Ishikawa (cell line): ENCODE data around the gene CADM1.

Experiments
- CEBPB ChIP-seq: IDR thresholded peaks from 2 replicates; pipeline ENCODE4 v1.6.1; 2012
- CREB1 ChIP-seq: IDR thresholded peaks from 2 replicates; pipeline ENCODE4 v1.6.1; 2012; ENCODE audit warnings: low read depth
- EGR1 ChIP-seq: IDR thresholded peaks from 2 replicates; pipeline ENCODE4 v1.6.1; 2012
- EP300 ChIP-seq: IDR thresholded peaks from 2 replicates; pipeline ENCODE4 v1.6.1; 2012; ENCODE audit warnings: borderline replicate concordance
- FOXM1 ChIP-seq: IDR thresholded peaks from 2 replicates; pipeline ENCODE4 v1.6.1; 2012; ENCODE audit warnings: low read depth, borderline replicate concordance
- MAX ChIP-seq: IDR thresholded peaks from 2 replicates; pipeline ENCODE4 v1.6.1; 2012
- NFIC ChIP-seq: IDR thresholded peaks from 2 replicates; pipeline ENCODE4 v1.6.1; 2012
- RAD21 ChIP-seq: IDR thresholded peaks from 2 replicates; pipeline ENCODE4 v1.6.1; 2012; ENCODE audit warnings: low read depth
- REST ChIP-seq: IDR thresholded peaks from 2 replicates; pipeline ENCODE4 v1.6.1; 2012; ENCODE audit warnings: low read depth, mild to moderate bottlenecking
- TAF1 ChIP-seq: IDR thresholded peaks from 2 replicates; pipeline ENCODE4 v1.6.1; 2012; ENCODE audit warnings: low read depth, mild to moderate bottlenecking
- TCF12 ChIP-seq: IDR thresholded peaks from 2 replicates; pipeline ENCODE4 v1.6.1; 2012; ENCODE audit warnings: low read depth
- TEAD4 ChIP-seq: IDR thresholded peaks from 2 replicates; pipeline ENCODE4 v1.6.1; 2012
- USF1 ChIP-seq: IDR thresholded peaks from 2 replicates; pipeline ENCODE4 v1.6.1; 2012
- YY1 ChIP-seq: IDR thresholded peaks from 2 replicates; pipeline ENCODE4 v1.6.1; 2012; ENCODE audit warnings: low read depth
- ZBTB7A ChIP-seq: IDR thresholded peaks from 2 replicates; pipeline ENCODE4 v1.6.1; 2012; ENCODE audit warnings: low read depth

CADM1 gene

GRCh38 chr11:115363921-115364320 is 140.3 kb downstream of the CADM1 start:
- no peak for TF ChIP-seq TEAD4
- TF ChIP-seq TCF12, result no peak
- TF ChIP-seq TAF1, result no peak
- TF ChIP-seq CREB1, result no peak
- TF ChIP-seq USF1, result no peak
- TF ChIP-seq MAX, result no peak
- no peak for TF ChIP-seq RAD21

- TF ChIP-seq CREB1, result no peak
- TF ChIP-seq TEAD4, result no peak
- no peak for TF ChIP-seq USF1
- no peak for TF ChIP-seq TAF1
- no peak for TF ChIP-seq NFIC
- TF ChIP-seq MAX, result no peak
- TF ChIP-seq CEBPB, result no peak
- TF ChIP-seq EGR1, result no peak
- no peak for TF ChIP-seq TCF12
- TF ChIP-seq FOXM1, result no peak
- TF ChIP-seq REST, result no peak
- TF ChIP-seq ZBTB7A, result no peak
- no peak for TF ChIP-seq YY1
Measured at GRCh38 chr11:115363426-115363825, 140.8 kb downstream of the CADM1 start.

GRCh38 chr11:115362997-115363396 is 141.2 kb downstream of the CADM1 start:
- TF ChIP-seq USF1 (no peak), YY1 (no peak), ZBTB7A (no peak), CEBPB (no peak), EP300 (no peak), EGR1 (no peak), FOXM1 (no peak), NFIC (no peak), TAF1 (no peak), REST (no peak), TEAD4 (no peak), MAX (no peak), TCF12 (no peak), RAD21 (no peak)

- no peak for TF ChIP-seq EGR1
- no peak for TF ChIP-seq RAD21
- no peak for TF ChIP-seq YY1
- no peak for TF ChIP-seq TAF1
Measured at GRCh38 chr11:115361025-115361424, 143.2 kb downstream of the CADM1 start.

GRCh38 chr11:115360186-115360824 is 143.9 kb downstream of the CADM1 start:
- TF ChIP-seq EP300 (no peak), EGR1 (no peak), CEBPB (no peak), RAD21 (no peak), NFIC (no peak), USF1 (no peak), REST (no peak), TCF12 (no peak), TEAD4 (no peak), MAX (no peak), TAF1 (no peak), FOXM1 (no peak), CREB1 (no peak), ZBTB7A (no peak), YY1 (no peak)
